ENCODE data around the gene SLC37A2.

GRCh38 chr11:125073616-125074483 lies 10.7 kb downstream of the SLC37A2 start:
- no peak for TF ChIP-seq CTCF (IDR thresholded peaks at IDR 0.05)
- no peak for TF ChIP-seq POLR2A (IDR thresholded peaks at IDR 0.05)
